HG02852 (cell line): ENCODE data around the gene SRSF7.
"Not testable (repeated sequence)": the region's sequence is repeated elsewhere in the genome, so short reads cannot be mapped to it uniquely, and the experiment has no call there.

Experiments used
- ATAC-seq: cut with Tn5 transposase; IDR thresholded peaks from one replicate; pipeline ENCODE4 v1.9.1; 2021; ENCODE audit warnings: mild to moderate bottlenecking, moderate library complexity; ENCODE audit not compliant: unreplicated experiment

SRSF7 gene

GRCh38 chr2:38733300-38733971, 17.7 kb downstream of the SRSF7 start:
- no peak for ATAC-seq

GRCh38 chr2:38731684-38732221, 19.4 kb downstream of the SRSF7 start:
- no peak for ATAC-seq

- no peak for ATAC-seq
Measured at GRCh38 chr2:38731090-38731489, 20.1 kb downstream of the SRSF7 start.

- ATAC-seq = no peak
Measured at GRCh38 chr2:38728694-38729093, 22.5 kb downstream of the SRSF7 start.

GRCh38 chr2:38727661-38728060, 23.5 kb downstream of the SRSF7 start:
- ATAC-seq = no peak

GRCh38 chr2:38723173-38723572, 28.0 kb downstream of the SRSF7 start:
- peak; percentile 47 for ATAC-seq

GRCh38 chr2:38722271-38723061, 28.7 kb downstream of the SRSF7 start:
- ATAC-seq = peak; percentile 50

GRCh38 chr2:38720613-38721241, 30.4 kb downstream of the SRSF7 start:
- peak; percentile 30 for ATAC-seq

GRCh38 chr2:38719706-38720105, 31.5 kb downstream of the SRSF7 start:
- no peak for ATAC-seq

- no peak for ATAC-seq
Measured at GRCh38 chr2:38718601-38719000, 32.6 kb downstream of the SRSF7 start.

GRCh38 chr2:38716185-38716584, 35.0 kb downstream of the SRSF7 start:
- no peak for ATAC-seq

GRCh38 chr2:38714941-38715340, 36.2 kb downstream of the SRSF7 start:
- ATAC-seq = not testable (repeated sequence)

GRCh38 chr2:38713338-38713737, 37.8 kb downstream of the SRSF7 start:
- ATAC-seq = no peak

- no peak for ATAC-seq
Measured at GRCh38 chr2:38712871-38713270, 38.3 kb downstream of the SRSF7 start.

GRCh38 chr2:38712413-38712812, 38.7 kb downstream of the SRSF7 start:
- no peak for ATAC-seq

- no peak for ATAC-seq
Measured at GRCh38 chr2:38711558-38711957, 39.6 kb downstream of the SRSF7 start.

- ATAC-seq = peak; percentile 48
Measured at GRCh38 chr2:38709567-38710194, 41.5 kb downstream of the SRSF7 start.

GRCh38 chr2:38708900-38709566, 42.1 kb downstream of the SRSF7 start:
- ATAC-seq = no peak

- not testable (repeated sequence) for ATAC-seq
Measured at GRCh38 chr2:38708491-38708890, 42.7 kb downstream of the SRSF7 start.

- no peak for ATAC-seq
Measured at GRCh38 chr2:38706846-38707345, 44.3 kb downstream of the SRSF7 start.
